Measurements from ENCODE around the gene PSMD9. TPM values are rescaled to one million over a fixed set of nuclear protein-coding genes. Genes with fewer than 3 reads are reported as not detected.

PSMD9 gene
- total RNA-seq, 1 experiment from 2014 or later: 40.4 TPM

DNA sequence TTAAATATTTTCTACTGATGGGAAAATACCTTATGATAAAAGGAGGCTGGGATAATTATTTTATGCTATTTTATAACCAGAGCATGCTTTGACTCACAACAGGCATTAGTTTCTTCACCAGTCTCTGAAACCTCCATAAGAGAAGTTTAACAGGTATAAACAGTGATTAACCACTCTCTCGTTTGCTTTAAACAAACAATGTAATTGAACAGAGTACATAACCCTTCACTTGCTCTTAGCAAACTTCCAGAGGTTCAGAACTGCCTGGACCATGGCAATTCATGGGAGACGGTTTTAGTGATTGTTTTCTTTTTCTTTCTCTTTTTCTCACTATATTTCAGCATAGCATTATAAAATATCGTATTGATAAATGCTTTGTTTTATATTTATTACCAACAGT is 65.1 kb downstream of the PSMD9 start:
- no peak for DNase-seq (ENCODE audit: low read depth)

DNA sequence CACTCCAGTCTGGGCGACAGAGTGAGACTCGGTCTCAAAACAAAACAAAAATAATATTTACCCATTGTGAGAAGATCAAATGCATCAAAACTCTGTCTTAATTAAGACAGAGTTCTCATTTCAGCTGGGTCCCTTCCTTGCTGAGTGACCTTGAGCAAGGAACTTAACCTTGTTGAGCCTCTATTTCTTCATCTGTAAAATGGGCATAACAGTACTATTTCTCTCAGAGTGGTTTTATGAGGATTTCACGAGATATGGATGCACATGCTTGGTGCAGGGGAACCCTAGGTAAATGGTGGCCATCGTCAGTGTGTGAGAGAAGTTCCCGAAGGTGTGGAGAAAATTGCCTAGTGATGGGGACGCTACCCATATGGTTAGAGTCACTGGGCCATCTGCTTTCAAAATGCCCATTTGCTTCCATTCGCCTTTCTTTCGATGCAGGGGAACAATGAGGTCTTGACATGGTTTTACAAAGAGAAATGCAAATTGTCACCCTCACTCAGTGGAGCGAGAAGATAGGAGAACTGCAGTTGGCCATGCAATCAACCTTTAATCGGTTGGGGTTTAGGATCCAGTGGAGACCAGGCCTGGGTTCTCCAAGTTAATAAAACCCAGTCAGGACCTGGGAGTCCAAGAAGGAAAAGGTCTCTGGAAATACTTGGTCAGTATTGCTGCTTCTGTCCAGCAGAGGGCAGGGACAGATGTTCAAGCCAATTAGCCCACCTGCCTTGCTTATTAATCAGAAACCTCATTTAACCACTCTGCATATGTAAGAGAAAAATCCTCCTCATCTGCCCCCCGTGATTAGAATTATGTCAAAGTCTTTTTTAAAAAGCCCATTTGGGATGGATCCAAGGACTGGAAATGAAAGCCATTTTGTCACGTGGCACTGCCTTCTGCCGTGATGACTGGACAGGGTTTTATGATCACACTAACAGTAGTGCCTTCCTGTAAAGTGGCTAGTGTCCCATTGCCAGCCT is 67.0 kb downstream of the PSMD9 start:
- DNase-seq (ENCODE audit: low read depth): peak; percentile 9

DNA sequence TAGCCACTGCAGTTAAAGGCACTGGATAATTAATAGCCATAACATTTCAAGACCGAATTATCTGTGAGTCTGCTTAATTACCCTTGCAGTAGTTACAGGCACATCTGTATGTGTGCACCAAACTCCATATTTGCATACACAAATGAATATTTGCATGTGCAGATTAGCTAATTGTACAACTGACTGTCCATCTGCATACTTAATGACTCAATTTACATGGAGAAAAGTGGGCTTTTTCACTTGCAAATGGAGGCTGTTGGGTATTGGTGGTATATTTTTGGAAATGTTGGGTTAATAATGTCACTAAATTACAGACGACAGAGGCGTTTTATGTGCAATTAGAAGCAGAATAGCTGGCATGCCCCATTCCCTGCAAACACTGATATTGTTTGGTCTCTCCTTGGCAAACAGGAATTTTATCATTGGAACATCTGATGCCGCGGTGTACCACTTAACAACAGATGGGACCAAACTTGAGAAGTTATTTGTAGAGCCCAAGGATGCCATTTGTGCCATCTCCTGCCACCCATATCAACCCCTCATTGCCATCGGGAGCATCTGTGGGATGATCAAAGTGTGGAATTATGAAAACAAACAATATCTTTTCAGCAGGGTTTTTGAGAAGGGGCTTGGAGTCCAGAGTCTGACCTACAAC is 69.4 kb downstream of the PSMD9 start:
- no peak for DNase-seq (ENCODE audit: low read depth)

DNA sequence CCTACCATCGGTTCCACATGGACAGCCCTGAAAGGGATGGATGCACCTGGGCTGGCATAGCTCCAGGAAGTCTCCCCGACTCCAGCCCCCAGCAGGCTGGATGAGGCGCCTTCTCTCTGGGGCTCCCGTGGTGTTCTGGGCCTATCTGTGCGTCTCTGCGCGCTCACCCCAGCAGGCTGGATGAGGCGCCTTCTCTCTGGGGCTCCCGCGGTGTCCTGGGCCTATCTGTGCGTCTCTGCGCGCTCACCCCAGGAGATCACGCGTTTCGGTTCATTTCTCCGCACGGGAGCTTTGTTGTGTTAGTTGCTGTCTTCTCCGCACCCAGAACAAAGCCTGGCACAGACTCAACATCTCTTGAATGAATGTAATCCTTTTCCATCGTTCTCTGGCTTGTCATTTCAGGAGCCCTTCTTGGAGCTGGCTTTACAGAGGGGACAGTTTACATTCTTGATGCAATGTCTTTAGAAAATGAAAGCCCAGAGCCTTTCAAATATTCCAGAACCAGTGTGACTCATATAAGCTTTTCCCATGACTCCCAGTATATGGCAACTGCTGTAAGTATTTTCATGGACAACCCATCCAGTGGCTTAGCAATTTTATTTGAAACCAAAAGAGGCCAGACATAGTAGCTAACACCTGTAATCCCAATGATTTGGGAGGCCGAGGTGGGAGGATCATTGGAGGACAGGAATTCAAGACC is 70.1 kb downstream of the PSMD9 start:
- DNase-seq (ENCODE audit: low read depth): no peak

DNA sequence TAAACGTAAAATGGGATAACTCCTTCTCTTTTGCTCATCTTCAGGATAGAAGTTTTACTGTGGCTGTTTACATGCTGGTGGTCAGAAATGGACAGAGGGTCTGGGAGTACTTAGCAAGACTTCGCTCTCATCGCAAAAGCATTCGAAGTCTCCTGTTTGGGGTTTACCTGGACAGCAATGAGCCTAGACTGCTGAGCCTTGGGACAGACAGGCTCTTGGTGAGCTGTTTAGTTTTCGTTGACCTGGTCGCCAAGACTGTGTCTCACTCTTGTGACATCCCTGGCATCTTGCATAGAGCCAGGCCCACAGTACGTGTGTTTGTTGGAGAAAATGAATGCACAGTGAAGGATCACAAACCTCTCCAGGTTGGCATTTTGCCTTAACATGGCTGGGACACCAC is 72.0 kb downstream of the PSMD9 start:
- DNase-seq (ENCODE audit: low read depth): no peak

DNA sequence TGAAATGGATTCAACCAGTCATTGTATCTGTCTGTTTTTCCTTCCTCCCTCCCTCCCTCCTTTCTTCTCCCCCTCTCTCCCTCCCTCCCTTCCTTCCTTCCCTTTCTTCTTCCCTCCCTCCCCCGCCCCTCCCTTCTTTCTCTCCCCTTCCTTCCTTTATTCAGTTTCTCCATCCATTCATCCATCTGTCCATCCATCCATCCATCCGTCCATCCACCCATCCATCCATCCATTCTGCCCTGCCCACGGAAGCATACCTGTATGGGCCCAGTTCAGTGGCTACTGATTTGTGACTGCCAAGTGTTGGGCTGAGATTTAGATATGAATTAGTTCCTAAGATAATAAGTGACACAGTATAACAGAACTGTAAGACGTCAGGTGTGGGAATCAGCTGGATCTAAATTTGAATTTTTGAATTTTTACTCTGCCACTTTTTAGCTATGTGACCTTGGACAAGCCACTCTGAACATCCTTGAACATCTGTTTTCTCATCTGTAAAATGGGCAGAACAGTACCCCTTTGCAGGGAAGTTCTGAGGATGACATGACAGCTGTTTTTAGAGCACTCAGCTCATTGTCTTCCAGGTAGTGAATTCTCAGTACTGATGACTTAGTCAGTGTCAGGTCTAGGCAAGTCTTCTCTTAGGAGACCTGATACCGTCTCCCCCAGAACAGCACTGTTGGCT is 72.7 kb downstream of the PSMD9 start:
- DNase-seq (ENCODE audit: low read depth): no peak

DNA sequence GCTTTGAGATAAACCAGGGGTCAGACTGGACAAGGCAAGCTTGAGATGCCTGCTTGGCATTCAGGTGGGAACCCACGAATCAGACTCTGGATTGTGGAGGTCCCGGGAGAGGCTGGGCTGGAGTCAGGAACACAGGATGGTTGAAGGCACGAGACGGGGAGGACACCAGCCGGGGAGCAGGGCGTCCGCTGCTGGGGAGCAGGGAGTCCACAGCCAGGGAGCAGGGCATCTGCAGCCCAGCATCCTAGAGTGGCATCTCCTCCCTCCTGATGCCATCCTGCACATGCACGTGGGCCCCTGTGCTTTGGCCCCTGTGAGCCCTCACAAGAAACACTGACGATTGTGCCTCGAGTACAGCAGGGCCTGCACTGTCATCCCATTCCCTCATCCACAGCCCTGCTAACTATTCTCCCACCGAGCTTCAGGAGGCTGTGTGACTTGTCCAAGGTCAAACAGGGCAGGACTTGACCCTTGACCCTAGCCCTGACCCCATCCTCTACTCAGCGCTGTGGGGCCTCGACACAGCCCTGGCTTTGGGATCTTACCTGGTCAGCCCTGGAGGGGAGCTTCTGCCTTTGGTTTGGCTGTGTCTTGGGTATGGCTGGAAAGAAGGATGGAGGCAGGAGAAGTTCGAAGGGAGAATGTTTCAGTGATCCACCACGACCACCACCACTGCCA is 74.9 kb downstream of the PSMD9 start:
- DNase-seq (ENCODE audit: low read depth): no peak

DNA sequence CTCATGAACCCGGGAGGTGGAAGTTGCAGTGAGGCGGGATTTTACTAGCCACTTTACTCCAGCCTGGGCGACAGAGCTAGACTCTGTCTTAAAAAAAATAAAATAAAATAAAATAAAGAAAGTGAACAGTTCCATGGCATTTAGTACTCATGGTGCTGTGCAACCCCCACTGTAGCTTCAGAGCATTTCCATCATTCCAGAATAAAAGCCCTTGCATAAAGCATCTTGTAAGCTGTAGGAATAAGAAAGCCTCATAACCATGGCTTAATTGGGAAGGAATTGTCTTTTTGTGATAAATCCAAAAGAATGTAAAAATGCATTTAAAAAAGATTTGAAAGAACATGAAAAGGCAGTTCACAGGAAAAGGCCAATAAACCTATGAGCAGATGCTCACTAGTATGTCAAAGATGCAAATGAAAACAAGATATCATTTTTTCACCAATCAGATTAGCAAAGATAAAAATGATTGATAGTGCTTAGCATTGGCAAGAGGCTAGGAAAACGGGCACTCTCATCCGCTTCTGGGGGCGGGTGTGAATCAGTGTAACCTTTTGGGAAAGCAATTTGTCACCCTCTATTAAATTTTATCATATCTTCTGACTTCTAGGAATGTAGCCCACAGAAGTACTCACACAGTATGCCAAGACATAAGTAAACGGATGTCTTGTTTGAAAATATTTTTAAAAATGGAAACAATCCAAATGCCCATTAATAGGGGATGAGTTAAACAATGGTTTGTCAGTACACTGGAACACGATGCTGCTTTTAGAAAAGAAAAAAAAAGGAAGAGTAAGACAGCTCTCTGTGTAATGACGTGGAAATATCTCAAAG is 76.4 kb downstream of the PSMD9 start:
- peak; percentile 24 for DNase-seq (ENCODE audit: low read depth)

DNA sequence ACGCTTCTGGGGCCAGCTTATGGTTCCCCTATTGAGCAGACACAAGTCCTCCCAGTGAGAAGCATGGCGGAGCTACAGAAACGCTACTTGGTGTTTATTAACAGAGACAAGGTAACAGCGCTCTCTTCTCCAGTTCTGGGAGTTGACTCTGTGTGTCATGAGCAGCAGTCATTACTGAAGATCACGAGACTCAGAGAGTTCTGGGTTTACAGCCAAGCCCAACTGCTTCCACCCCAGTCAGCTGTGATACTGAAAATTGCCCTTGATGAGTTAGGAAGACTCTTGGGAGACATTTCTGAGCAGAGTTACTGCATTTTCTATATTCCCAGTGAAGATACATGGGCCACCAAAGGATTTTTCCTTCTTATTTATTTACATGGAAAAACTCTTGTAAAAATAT is 78.4 kb downstream of the PSMD9 start:
- no peak for DNase-seq (ENCODE audit: low read depth)

Other genes starting within 250 kb of the PSMD9 start
- 0.10 TPM in 1 of 2 replicates, not detected in the other for gene MORN3, start 219.1 kb upstream of the PSMD9 start, total RNA-seq (2014; rRNA removed; shearing (Covaris generic))
- gene TMEM120B, start 176.0 kb upstream of the PSMD9 start, total RNA-seq (2014; rRNA removed; shearing (Covaris generic)): 2.9 and 3.4 TPM in 2 replicates
- gene RHOF, start 95.1 kb upstream of the PSMD9 start, total RNA-seq (2014; rRNA removed; shearing (Covaris generic)): 1.1 and 1.5 TPM in 2 replicates
- 0.96 and 1.1 TPM in 2 replicates for gene SETD1B, start 84.8 kb upstream of the PSMD9 start, total RNA-seq (2014; rRNA removed; shearing (Covaris generic))
- not detected in 2 replicates for gene HPD, start 29.9 kb upstream of the PSMD9 start, total RNA-seq (2014; rRNA removed; shearing (Covaris generic))
- 1.5 and 2.0 TPM in 2 replicates for gene CFAP251, start 29.8 kb downstream of the PSMD9 start, total RNA-seq (2014; rRNA removed; shearing (Covaris generic))
- 0.72 and 1.1 TPM in 2 replicates for gene BCL7A, start 133.1 kb downstream of the PSMD9 start, total RNA-seq (2014; rRNA removed; shearing (Covaris generic))
- 2.6 and 3.8 TPM in 2 replicates for gene MLXIP, start 190.0 kb downstream of the PSMD9 start, total RNA-seq (2014; rRNA removed; shearing (Covaris generic))